ENCODE results near the gene FLT3.

The FLT3 gene

DNA sequence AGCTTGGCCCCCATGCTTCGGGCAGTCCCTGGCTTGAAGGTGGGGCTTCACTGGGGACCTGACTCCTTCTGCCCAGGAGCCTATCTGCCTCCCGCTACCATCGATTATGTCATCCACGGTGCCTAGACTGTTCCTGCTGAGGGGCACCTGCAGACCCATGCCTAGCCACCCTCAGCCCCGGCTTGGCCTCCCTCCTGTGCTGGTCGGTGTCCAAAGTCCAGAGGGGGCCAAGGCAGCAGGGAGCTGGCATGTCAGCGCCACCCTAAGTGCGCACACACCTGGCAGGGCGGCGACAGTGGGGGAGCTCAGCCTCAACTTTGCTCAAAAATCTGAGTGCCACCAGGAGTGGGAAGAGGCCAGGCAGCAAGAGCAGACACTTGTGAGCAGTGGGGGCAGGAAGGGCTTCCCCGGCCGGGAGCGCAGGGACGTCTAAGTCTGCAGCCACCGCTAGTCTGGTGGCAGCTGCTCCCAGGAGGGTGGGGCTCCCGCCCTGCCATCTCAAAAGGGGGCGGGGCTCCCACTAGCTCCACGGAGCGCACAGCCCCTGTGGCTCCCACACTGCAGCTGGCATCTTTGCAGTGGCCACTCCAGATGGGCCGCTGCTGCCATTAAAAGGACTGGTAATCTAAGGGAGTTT lies 98.4 kb downstream of the FLT3 start:
- no peak for DNase-seq (ENCODE audit: low read depth, low spot score)

DNA sequence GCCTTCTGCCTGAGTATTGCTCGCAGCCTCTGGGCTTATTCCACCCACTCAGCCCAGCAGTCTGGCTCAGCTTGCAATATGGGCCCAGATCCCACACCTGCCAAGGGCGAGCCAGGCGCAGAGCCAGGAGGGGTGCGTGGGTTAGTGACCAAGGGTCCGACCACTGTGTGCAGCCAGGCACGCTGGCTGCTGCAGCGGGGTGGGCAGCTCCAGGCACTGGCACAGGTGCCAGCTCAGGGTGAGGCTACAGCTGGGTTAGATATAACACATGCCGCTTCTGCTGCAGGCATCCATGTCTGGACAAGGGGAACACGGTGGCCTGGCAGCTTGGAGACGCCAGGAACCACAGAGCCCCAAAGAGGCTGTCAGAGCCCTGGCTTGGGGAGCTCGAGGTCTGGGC lies 99.3 kb downstream of the FLT3 start:
- no peak for DNase-seq (ENCODE audit: low read depth, low spot score)

DNA sequence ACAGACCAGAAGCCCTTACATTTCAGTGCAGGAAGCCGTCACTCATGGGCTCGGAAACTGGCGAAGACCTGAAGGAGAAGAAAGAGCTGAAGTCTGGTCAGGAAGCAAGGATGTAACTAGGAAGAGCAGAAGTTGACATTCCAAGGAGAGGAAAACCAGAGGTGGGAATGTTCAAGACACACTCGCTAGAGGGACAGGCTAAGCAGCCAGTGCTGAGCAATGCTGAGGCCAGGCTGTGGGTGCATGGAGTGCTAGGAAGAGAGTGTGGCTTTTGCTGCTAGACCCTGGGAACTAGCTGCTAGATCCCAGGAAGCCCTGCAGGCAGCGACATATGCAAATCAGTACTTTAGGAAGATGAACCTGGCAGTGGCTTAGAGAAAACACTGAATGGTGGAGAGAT lies 99.8 kb downstream of the FLT3 start:
- no peak for DNase-seq (ENCODE audit: low read depth, low spot score)

DNA sequence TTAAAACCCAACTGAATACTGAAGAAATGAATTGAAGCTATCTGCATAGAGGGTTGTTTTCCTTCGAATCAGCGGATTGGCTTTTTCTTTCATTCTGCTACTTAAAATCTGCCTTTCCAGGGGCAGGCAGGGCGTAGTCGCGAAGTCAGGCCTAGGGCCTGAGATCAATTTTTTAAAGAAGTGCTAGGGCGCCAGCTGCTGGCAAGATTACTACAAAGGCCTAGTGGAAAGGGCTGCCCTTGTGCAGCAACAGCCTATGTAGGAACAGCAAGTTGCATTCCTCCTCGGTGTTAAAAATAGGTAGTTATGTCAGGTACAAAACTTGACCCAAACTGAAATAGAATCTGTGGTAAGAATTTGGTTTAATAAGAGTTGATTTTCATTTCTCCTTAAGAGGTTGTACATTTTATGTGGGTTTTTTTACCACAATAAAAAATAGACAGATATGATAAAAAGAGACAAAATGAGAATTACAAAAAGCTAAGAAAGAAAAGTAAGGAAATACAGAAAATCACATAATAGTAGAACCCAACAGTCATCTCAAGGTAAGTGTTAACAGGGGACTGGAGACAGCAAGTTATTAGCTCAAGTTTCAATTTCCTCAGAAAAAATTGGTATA lies 102.4 kb downstream of the FLT3 start:
- no peak for DNase-seq (ENCODE audit: low read depth, low spot score)

DNA sequence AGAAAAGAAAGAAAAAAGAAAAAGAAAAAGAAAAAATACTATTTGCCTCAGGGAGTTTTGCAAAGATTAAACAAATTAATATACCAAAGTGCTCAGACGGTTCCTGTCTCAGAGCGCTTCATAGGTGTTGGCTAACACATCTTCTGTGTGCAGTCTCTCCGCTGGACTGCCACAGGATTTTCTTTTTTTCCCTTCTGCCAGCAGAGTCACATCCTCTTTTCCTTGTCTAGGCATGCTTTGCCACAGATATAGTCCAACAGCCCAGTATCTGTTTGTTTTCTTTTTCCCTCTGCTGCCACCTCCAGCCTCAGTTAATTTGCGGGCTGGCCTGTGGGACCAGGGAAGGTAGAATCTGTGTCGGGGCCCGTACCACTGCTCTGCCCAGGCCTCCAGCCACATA lies 108.5 kb downstream of the FLT3 start:
- DNase-seq (ENCODE audit: low read depth, low spot score) = no peak

DNA sequence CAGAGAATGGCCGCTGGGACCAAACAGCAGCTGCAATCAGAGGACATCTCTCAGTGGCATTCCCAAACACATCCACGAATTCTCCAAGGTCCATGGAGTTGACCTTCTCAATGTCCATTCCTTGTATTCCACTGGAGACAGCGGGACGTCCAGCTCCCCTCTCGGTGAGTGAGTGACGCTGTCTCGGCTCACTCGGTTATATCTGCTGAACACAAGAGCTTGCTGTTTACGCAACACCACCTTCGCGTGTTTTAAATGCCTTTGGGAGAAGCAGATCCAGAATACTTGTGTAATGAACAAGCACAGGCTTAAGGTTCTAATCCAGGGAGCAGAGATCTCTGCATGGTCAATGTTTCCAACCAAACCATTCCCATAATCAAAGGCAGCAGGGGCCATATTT lies 111.9 kb downstream of the FLT3 start, which contains the start of gene URAD:
TSS of gene URAD (minus strand) at position 174 of the 400 bp plus-strand sequence. CDS start at position 118, 56 bp downstream.
- no peak for DNase-seq (ENCODE audit: low read depth, low spot score)

DNA sequence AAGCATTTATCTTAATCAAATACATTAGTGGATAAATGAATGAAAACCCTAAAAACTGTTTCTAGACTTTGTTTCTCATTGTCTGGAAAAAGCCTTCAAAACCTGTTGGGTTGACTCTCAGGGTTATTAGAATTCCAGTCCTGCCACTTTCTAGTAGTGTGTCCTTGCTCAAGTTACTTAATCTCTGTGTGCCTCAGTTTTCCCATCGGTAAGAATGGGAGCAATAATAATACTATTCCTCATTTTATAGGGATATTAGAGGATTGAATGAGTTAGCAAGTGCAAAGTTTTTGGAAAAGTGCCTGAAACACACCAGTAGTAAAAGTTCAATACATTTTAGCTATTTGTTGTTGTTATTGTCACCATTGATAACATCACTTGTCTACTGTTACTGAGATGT lies 114.8 kb downstream of the FLT3 start:
- no peak for DNase-seq (ENCODE audit: low read depth, low spot score)

DNA sequence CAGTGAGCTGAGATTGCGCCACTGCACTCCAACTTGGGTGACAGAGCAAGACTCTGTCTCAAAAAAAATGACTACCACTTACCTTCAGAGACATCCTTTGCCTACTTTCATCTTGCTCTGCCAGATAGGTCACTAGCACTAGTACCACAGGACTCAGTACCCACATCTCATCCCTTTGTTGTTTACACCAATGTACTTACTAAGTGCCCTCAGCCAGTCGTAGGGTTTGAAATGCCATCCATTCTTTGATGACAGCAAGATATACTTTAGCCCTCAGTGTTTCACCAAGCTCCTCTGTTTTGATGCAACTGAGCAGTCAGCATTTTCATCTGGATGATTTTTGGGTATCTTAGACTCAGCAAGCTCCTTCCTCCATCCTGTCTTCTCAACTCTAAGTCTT lies 118.0 kb downstream of the FLT3 start:
- DNase-seq (ENCODE audit: low read depth, low spot score) = no peak

DNA sequence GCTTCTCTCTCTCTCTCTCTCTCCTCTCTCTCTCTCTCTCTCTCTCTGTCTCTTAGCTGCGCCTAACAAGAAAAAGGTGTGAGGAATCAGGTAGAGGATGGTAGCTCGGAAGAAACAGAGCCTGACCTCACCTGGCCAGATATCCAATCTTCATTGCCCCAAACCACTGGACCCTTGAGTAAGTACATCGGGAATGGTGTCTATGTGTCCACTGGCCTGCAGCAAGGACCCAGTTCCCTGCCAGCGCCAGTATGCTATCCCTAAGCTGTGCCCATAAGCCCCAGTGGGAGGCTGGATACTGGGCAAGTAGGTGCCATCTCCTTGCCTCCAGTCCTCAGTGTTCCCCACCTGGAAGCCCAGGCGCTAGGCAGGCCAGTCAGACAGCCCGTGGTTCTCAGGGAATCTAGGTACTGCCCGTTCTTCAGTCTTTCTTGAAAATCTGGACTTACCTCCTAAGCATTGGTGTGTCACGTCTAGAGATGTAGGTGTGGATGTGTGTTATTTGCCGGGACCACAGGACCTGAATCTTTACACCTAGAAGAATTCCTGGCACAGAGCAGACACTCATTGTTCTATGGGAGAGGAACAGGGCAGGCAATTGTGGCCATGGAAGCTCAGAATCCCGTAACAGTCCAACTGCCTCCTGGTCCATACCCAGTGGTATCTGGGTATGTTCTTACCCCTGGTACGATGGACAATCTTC lies 119.2 kb downstream of the FLT3 start:
- no peak for DNase-seq (ENCODE audit: low read depth, low spot score)

DNA sequence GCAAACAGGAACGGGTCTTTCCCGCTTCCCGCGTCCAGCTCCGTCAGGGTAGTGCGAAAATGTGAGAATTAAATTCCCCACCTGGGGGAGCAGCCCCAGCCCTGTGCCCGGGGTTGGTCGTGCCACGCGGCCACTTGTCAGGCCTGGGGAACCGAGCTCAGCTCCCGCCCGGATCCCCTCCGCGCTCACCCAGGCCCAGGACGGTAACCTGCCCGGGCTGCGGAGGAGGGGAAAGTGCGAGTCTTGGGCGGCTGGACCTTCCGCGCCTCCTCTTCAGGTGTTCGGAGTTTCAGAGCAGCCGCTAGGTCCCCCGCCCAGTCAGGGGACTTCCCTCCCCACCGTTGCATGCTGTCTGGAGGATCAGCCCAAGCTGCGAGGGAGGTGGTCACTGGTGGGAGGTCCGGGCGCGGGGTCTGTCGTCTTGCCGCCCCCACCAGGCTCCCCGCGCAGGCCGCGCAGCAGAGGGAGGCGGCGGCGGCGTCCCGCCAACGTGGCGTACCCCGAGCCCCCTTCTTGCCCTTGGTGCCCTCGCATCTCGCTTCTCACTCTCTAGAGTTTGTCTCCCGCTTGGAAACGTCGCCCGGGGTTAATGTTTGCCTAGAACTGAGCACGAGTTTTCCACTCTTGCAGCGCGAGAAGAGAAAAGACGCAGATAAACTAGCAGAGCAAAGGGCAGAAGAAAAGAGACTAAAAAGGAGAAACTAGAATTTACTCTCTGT lies 119.9 kb downstream of the FLT3 start:
- DNase-seq (ENCODE audit: low read depth, low spot score) = no peak

DNA sequence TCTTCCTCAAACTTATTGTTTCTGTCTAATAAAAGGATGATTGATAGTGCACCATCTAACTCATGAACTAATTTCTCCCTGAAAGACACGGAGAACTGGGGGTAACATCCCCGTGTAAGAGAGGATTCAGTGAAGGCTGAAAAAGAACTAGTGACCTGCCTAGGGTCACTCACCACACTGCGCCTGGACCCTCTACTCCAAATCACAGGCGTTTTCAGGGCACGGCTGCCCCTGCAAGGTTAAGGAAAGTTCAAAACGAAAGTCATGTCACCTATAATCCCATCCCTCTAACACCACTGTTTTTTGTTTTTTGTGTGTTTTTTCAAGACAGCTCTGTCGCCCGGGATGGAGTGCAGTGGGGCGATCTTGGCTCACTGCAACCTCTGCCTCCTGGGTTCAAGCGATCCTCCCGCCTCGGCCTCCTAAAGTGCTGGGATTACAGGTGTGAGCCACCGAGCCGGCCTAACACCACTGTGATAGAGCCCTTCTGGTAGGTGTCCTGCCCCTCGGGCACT lies 120.6 kb downstream of the FLT3 start:
- DNase-seq (ENCODE audit: low read depth, low spot score) = no peak

DNA sequence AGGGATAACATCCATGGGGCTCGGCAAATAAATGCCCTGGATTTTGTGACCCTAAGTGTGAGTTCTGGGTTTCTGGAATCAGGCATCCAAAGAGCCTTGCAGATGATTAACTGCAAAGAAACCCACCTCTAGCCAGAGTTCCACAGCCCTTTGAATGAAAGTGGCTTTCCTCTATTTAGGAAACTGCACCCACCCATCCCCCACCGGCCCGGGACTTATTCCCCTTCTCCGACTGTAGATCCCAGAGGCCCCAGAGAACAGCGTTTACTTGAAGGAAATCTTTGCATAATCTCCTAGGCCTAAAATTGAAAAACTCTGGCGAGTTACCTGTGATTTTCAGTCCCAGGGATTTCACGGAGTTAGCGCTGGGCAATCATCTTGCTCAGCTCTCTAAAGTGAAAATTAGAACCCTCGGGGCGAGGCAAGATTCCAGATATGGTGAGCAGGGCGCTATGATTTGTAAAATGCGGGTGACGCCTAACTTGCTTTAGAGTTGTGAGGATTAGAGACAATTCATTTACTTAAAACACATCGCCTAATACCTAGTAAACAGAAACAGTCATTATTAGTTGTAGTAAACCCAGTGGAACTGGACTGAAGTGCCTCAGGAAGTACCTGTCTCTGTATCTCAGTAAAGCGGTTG lies 121.3 kb downstream of the FLT3 start:
- no peak for DNase-seq (ENCODE audit: low read depth, low spot score)

DNA sequence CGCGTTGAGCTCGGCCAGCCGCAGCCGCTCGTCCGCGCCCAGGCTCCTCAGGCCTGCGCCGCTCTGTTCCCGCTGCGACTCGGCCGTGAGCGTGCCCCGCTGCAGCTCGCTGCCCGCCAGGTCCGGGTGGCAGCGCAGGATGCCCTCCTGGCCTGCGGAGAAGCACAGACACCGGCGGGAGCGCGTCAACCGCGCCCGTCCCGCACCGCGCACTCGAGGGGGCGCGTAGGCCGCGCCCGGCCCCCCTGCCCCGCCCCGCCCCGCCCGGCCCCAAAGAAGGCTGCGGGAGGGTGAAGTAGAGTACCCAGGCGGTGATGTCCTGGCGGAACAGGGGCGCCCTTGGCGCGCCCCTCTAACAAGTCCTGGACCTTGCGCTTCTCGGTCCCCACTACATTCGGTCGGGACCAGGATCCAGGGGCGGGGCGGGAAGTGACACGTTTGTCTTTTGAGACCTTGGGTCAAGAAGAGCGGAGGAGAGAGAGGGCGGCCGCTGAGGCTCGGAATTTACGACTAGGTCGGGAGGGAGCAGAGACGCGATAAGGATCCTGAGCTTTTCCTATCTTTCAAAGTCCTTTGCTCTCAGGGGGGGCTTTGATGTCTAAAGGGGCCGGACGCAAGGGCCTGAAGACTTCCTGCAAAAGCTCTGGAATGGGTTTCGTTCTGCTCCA lies 121.9 kb downstream of the FLT3 start:
- no peak for DNase-seq (ENCODE audit: low read depth, low spot score)

DNA sequence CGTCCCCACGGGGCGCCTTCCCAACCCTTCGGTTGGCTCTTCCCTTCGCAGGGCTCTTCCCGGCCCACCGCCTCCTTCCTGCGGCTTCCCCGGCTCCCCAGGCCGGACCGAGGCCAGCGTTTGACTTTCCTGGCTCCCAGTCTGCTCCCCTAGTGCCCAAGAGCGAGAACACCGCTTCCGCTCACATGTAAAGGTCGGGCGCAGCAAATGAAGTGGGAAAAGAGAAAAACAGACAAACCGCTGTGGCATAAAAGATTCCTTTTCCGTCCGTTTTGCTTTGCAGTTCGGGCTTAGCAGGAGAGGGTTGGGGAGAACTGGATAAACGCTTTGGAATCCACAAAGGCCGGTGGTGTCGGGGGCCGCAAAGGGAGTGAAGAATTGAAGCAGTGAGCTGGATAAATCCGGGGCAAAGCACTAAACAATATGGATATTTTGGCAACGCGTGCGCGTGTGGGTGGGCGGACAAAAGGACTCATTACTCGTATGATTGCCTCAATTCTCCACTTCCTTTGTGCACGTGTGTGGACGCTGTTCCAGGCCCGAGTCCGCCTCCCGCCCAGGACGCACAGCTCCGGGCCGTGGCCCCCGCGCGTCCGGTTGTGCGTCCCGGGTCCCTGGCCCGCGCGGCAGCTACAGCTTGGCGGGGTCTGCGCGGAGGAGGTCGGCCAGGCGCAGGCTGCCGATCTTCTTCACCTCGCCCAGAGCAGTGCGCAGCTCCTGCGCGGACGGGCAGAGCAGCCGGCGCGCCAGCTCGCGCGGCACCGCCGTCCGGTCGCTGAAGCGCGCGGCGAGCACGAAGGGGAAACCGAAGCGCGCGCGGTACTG lies 122.7 kb downstream of the FLT3 start:
- DNase-seq (ENCODE audit: low read depth, low spot score) = no peak

DNA sequence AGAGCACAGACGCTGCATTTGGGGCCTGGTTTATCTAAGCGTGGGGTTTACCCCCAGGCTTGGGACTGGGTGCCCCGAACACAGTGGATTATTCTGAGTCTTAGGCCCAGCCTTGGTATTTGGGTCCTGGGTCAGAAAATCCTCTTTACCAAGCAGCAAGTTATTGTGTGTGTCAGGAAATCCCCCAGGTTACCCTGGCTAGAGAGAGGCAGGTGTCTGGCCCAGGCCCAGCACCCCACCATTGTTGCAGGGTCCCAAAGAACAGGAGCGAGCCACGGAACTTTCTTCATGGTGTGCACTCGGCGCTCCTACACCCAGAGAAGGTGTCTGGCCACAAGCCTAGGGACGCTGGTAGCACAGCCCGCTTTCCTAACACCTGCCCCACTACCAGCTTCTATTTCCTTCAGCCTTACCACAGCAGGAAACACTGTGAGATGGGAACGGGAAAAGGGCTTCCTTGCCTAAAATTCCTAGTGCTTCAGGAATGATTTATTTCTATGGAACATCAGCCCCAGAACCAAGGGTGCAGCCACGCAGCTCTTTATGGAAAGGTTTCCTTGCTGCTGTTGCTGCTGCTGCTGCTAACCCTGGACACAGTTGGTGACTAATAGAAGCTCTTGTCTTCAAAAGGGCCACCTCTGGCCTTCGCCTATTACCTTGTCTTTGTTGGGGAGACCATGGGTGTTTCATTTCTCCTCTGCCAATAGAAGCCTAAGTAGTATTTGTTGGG lies 123.8 kb downstream of the FLT3 start:
- DNase-seq (ENCODE audit: low read depth, low spot score) = no peak

DNA sequence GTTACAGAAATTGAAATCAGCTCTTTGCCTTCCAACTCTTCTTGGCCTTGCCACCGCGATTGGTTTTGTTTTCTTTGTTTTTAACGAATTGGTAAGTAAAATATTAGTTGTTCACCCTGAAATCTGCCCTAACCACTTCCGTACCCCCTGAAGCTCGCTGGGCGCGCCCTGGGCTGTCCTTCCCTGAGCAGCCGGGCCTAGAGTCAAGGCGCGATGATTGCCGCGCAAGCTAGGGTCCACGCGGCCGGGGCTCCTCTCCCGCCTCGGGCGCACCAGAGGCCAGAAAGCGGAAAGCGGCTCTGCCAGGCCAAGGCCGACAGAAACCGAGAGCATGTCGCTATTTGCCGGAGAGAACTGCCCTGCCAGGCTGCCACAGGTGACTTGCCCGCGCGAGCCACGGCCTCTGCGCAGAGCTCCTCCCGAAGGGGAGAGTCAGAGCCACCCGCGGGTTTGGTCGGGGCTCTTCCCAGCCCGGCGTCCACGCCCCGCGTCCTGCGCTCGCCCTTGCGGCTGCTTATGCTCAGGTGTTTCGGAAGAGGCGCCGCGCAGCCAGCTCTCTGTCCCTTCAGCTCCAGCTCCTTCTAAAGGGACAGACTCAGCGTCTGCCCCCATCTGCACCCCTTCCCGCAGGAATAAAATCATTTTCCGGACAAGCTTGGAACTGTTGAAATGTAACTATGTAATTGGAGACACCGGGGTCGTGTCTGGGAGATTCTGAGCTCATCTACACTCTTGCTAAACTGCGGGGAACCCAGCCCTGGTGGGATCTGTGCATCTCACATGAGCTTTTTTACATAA lies 124.6 kb downstream of the FLT3 start:
- DNase-seq (ENCODE audit: low read depth, low spot score) = no peak

DNA sequence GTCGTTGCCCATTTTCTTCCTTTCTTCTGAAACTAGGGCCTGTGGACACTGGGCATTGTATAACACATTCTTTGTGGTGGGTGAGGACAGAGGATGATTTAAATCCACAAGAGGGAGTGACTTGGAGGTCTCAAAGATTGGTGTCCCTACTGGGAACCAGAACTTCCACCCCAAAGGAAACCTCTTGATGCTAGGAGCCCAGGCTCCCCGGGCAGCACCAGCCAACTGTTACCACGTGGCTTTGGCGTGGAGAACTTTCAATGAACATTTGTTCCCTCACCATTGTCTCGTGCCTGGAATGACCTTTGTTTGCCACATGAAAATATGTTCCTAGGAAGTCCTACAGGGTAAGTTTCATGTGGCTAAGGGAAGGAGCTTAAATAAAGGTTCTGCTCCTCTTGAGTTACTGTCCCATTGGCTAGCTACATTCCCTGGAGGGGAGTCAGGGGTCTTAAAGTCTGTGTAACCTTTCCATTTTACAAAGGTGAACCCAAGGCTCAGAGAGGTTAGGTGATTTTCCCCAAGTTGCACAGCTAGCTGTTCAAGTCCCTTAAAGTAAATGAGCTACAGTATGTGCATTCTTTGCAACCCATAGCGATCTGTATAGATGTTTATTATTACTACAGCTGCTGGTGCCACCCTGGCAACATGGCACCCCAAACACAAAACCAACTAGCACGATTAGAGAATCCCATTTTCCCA lies 126.3 kb downstream of the FLT3 start:
- DNase-seq (ENCODE audit: low read depth, low spot score) = no peak

DNA sequence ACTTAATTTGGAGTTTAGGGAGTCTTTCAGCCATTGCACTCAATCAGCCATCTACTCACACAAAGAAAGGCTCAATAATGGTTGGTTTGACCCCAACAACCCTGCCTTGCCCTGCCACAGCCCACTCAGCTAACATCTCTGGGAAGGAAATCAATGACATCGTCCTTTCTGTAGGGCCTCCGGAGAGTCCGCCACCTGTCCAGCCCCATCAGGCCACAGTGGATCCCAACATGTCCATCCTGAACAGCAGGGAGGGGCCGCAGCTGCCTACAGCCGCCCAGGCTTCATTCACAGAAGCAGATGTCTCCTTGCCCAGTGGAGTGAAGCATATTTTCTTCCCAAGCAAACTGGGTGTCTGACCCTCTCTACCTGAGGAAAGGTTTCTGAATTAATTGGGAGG lies 127.1 kb downstream of the FLT3 start:
- DNase-seq (ENCODE audit: low read depth, low spot score) = no peak
